Non-pigmented ciliary epithelial cell (primary cell): ENCODE measurements around the gene ARHGEF6.

Experiments used
- DNase-seq: peaks from one replicate; pipeline ENCODE4 v3.0.0-alpha.2; 2010; ENCODE audit warnings: low read depth

Gene ARHGEF6

DNA sequence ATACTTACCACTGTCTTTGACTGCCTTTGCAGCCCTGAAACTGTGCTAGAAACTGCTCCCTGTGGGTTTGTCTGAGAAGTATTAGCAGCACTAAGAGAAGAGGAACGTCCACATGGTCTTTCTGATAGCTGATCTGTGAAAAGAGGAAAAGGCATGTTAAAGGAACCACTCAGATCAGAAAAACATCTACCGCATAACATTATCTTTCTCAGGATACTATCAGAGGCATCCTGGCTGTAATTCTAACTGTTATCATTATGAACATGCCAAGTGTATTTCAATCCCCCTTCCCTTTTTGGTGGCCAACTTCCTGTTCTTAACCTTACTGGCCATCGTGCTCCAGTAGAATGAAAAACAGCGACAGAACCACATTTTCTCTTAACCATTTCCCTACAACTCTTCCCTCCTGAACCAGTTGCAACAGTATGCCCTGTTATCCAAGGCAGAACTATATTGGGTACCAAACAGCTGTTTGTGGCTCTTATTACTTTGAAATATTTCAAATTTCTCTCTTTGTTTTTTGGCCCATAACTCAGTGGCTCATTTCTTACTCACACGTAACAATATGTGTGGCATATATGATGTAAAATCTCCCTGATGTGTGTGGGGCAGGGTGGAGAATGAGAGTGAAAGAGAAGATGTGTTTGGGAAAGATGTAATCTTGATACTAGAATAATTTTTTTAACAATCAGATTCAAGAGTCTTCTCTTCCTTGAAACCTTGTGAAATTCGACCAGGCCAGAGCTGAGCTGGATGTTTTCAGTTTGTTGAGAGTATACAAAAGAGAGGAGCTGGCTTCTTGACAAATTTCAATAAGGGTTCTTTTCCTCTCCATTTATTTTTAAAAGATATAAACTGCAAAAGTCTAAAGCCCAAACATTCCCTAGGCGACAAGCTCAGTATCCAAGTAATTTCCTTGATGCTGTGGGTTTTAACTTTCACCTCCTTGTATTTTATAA is 35.2 kb downstream of the ARHGEF6 start:
- DNase-seq, result no peak

DNA sequence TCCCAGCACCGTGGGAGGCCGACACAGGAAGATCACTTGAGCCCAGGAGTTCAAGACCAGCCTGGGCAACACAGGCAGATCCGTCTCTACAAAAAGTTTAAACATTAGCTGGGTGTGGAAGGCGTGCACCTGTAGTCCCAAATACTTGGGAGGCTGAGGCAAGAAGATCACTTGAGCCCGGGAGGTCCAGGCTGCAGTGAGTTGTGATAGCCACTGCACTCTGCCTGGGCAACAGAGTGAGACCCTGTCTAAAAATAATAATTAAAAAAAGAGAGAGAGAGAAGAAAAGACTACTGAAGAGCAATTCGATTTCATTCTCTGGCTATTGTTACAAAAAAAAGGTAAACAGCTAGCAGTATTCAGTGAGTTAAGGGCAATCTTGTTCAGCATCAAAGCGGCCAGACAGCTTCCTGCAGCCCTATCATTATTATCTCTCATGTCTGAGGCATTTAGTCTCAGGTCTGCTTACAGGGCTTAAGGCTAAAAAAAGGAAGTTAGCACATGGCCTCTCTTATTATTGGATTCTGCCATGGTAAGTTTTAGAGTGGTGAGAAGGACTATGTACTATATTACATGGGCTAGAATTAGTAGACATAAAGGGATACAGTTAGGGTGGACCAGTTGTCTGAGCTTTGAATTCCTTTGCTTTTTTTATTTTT is 37.9 kb downstream of the ARHGEF6 start:
- no peak for DNase-seq

DNA sequence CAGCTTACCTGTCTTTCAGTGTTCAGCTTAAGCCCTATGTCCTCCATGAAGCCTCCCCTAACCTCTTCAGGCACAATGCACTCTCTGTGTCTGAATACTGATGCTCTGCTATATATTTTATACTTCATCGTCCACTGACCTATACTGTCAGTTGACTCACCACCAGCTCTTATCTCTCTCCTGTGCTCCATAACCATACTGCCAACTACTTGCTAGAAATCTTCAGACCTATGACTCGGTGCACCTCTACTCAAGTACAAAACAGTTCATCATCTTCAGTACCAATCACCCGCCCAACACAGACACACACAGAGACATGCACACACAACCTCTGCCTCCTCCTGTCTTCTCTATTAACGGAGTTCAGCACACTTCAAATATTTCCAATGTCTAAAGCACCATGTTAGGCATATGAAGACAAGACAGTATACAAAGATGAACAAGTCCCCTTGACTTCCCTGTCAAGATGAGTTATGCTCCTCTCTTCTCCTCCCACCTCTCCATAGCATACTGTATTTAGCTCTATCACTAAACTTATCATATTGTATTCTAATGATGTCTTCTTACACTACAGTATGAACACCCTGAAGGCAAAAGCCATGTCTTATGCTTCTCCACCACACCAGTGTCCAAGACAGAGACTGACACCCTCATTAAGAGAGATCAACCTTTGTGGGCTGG is 42.5 kb downstream of the ARHGEF6 start:
- no peak for DNase-seq

DNA sequence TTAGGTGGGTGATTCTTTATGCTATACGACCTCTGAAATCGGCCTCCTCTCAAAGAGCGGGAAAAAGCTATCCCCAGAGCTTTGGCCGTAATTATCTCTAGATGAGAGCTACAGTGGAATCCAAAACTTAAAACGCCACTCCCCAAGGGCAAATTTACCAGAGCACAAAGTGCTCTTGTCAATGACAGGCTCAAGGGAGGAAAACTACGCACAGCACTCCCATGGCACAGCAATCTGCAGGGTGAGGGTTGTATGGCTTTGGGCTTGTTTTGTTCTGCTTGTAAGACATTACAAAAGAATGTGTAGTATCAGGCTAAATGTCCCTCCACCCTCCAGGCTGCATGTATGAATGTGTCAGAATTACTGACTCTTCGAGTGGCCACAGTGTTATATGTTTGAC is 44.0 kb downstream of the ARHGEF6 start:
- no peak for DNase-seq

DNA sequence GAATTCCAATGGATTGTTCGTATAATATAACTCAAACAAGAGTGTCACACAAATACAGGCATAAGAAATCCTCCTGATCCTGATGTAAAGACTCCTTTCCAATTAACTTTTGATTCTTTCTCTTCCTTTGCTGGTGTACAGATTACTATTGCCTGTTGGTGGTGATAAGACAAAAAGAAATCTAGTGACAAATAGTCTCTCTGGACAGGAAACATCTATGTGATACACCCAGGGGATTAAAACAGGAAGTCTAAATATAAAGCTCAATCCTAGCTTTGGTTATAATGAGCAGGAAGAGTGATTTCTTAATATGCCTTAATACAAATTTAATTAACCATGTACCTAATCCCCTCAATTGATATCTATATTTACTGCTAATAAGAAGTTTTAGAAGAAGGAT is 45.1 kb downstream of the ARHGEF6 start:
- DNase-seq, result no peak

DNA sequence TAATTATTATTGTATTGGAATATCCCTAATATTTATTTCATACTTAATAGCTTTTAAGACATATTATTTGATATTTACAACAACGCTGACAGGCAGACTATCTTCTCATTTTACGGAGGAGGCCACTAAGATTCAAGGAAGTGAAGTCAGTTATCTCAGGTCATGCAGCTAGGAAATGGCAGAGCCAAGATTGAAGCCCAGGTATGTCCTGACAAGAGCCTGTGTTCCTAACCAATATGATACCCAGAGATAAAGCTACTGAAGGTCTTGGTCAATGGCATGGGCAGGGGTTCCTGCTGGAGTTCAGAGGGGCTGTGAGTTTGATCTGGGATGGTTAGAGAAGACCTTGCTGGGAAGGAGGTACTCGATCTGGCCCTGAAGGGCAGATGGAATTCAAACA is 47.1 kb downstream of the ARHGEF6 start:
- DNase-seq, result no peak

DNA sequence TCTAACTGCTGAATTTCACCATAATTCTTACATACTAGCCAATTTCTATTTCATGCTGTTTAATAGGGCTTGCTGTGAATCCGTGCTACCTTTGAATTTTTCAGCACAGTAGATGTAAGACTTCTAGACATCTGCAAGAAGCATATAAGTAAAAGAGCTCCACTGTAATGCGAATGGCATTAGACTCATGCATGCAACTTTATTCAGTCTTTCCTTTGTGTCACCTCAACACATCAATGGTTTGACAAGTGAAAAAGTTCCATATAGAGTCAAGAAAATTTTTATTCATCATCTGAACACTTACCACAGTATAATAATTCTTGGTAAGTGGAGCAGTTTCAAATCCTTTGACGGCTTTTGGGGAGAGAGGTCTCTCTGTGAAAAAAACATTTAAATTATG is 48.9 kb downstream of the ARHGEF6 start:
- no peak for DNase-seq

DNA sequence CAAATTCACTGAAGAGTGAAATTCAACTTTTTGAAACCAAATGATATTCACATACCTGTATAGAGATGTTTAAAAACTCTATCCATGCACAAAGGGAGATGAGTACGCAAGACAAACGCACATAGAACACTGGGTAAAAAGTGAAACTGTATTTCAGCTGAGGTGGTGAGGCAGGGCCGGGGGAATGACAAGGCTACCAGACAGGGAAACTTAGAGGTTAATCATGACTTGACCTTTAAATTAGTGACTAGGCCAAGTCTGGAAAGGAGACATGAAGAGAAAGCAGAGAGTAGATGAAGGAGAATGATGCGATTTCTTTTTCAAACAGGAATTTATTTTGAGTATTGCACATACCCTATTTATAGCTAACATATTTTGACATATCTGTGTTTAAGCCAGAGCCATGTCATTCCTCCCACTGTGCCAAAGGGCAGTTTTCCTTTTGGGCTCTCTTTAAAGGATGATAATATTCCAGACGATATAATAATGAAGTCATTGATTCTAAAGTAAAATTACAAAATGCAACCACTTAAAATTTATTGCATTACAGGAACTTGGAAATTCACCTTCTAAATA is 49.4 kb downstream of the ARHGEF6 start:
- DNase-seq, result no peak

DNA sequence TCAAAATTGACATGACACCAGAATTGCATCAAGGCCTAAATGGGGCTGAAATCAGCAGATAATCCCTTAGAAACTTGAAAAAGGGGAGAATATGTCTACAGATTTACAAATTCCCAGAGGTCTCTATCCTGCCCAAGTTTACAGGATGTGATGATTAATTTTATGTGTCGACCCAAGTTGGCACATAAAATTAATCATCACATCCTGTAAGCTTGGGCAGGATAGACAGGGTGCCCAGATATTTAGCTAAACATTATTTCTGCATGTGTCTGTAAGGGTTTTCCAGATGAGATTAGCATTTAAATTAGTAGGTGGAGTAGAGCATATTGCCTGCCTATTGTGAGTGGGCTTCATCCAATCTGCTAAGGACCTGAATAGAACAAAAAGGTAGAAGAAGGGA is 52.3 kb downstream of the ARHGEF6 start:
- DNase-seq, result no peak

DNA sequence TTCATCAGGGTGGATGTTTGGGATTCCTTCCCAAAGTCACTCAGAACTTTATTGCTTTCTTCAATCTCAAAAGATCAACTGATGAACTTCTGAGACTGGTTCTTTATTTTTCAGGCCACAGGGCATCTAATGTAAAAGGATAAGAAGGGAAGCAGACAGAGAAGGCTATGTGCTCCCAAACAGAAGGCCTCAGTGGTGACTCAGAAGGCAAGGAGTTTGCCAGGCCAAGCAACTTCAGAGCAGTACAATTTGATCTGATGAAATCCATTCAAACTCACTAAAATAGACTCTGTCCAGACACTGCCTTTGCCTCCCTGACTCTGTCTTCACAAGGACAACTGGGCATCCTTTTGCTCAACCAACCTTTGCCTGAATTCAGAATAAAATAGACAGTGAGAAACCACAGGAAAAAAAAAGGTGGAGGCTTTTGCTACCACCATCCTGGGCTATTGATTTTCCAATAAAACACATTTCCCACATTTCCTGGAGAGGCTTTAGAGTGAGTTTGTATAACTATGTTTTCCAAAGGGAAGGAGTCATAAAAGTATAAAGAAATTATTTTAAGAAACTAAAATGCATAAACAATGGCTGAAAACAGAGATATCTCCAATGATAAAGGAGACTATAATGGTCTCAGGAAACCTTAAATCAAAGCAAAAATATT is 55.2 kb downstream of the ARHGEF6 start:
- no peak for DNase-seq

DNA sequence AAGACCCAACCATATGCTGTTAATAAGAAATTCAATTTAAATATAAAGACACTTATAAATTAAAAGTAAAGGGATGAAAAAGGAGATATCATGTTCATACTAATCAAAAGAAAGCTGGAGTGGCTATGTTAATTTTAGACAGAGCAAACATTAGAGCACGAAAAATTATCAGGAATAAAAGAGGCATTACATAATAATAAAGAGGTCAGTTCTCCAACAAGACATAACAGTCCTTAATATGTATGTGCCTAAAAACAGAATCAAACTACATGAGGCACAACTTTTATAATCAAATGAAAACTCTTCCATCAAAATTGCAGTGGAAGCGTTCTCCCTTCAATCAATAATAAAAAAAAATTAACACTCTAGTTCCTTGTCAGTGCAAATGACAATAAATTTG is 62.6 kb downstream of the ARHGEF6 start:
- no peak for DNase-seq

DNA sequence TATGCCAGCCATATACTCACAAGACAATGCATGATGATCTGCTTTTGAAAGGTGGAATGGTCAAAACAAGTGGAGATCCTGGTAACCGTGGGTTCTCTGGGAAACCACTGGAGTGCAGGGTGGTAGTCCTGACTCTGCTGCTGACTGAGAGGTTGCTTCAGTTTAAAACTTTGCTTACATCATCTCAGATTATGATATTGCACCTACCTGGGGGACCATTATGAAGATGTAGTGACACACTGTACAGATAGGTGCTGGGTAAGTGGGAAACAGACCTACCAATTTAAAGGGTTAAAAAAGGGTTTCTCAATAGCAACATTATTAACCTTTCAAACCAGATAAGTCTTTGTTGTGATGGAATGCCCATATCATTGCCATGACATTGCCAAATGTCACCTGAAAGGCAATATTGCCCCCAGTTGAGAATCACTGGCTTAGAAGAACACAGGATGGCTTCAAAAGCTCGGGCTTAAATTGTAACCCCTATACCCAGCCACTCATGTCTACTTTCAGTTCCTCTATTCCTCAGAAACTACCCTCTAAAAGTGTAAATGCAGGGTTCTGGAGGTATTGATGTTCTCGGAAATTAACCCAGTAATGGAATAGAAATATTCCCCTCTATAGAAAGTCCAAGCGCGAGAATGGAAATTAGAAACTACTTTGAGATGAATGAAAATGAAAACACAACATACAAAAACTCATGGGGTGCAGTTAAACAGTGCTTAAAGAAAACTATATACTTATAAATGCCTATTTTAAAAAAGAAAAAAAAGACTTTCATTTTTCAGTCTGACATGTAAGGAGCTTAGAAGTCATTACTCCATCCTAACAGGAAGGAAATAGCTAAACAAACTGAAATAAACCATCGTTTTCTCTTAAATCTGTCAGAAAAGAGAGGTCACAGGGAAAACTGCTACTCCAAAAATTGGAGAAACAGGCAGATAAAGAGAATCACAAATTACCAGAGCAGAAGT is 65.8 kb downstream of the ARHGEF6 start:
- no peak for DNase-seq

DNA sequence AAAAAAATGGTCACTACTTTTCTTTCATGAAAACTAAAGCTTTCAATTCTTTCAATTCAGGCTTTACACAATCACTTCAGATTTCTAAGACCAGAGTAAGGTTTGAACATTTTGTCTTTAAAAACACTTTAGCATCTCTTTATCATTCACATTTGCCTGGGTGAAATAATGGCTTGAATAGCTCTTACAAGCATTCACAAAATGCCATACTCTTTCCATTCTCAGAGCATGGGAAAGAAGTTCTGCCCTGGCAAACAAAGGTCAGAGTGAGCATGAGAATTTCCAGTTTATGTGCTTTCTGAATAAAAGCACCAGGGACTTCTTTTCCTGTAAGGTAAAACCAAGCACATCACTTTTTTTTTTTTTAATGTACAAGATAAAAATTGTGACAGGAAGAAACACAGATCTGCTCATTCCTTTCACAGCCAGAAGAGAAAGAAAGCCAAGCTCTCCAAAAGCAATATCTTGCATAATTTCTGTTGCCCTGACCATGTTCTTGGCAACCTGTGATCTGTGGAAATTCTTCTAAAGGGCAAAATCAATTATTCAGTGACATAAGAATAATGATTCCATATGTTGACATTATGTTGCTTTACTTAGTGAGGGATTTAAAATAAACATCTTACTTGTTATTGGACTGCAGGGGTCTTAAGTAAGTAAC is 68.0 kb downstream of the ARHGEF6 start:
- DNase-seq, result no peak

DNA sequence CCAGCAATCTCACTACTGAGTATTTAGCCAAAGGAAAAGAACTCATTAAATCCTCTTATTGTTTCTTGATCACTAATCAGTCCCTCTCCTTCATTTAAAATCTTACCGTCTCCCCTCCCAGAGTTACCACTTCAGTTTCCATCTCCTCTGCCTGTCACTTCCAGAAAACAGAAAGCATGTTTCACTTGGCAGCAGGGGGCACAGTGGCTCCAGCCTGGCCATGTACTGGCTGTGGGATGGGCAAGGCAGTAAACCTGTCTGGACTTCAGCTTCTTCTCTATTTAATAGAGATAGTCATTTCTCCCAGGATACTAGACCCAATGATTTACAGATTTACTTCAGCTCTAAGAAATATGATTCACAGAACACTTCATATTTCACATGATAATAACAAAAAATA is 69.6 kb downstream of the ARHGEF6 start:
- DNase-seq, result no peak

DNA sequence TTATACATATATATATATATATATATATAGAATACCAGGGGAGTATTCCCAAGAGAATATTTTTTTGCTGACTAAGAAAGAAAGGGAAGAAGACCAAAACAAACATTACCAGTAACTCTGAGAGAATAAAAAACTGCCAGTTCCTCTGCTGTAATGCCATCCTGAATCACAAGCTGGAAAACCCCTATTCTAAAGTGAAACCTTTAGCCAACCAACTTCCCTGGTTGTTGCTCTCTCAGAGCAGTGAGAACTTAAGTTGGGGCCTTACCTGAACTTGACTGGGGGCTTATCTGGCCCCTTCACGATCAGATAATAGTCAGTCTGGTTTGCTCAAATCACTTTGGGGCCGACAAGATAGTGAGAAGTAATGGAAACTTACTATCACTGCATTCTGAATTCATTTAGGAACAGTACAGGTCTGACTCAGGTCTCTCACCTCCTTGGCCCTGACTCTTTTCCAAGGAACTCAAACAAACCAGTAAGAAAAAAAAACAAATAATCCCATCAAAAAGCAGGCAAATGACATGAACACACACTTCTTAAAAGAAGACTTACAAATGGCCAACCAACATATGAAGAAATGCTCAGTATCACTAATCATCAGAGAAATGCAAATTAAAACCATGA is 70.3 kb downstream of the ARHGEF6 start:
- no peak for DNase-seq

DNA sequence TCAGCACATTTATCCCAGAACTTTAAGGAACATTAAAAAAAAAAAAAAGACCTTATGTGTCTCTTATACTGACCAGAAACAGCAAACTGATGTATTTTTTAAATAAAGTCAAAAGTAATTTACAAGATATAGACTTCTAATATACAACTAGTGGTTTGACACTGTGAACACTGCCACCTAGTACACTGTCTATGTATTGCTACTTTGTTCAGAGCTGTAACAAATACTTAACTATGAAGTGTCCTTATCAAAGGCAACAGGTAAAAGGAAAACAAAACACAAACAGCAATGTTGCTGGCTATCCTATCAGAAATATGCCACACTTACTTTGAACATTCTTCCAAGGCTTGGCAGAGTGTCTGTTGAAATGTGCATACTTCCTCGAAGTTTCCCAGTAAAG is 72.4 kb downstream of the ARHGEF6 start:
- no peak for DNase-seq

DNA sequence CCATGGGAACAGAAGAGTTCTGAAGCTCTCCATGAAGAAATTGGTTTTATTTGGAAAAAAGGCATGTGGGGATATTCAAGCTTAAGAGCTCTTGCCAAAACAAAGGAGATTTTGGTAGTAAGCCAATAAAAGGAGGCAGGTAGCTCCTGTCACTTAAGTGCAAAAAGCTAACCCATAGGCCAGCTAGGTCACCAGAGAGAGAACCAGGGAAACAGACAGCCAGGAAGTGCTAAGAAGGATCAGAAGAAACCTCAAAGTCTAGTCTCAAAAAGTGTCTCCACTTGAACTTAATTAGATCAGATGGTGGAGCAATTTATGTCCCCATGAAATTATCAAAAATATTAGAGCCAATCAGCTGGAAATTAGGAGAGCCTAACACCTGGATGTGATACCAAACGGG is 83.6 kb downstream of the ARHGEF6 start:
- no peak for DNase-seq

DNA sequence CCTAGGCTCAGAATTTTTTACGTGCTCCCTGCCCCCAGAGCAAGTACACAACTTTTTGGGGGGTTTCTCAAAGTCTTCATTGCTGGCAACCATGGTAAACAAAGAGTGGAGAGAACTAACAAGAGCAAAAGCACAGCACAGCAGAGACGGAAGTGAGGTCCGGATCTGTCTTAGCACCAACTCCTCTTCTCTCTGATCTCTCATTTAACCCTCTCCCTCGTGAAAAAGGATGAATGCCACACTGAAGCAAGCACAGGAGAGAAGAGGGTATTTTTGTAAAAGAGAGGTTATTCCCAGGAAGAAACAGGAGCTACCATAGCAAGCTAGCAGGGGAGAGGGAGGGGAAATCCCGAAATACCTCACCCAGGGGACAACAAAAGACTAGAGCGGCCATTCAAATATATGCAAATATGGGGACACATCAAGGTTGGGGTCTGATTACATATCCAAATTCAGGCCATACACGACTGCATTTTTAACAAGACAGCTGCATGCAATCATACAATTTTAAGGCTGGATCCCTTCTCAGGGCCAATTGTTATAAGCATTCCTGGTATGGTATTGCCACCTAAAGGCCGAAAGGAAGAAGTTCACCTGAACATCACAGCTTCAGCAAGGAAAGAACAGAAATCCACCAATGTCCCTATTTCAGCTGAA is 86.2 kb downstream of the ARHGEF6 start:
- DNase-seq, result no peak

DNA sequence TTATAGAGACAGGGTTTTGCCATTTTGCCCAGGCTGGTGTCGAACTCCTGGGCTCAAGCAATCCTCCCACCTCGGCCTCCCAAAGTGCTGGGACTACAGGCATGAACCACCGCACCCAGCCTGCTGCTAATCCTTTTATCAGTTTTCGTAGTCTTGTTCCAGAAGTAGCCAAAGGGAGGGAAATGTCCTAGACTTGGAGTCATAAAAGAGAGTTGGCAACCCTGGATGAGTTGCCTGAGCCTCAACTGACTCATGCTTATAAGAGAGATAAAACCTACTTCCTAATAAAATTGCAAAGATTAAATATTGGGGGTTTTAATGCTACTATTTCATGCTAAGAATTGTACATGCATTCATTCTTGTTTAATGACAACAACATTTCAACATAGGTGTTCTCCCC is 88.5 kb downstream of the ARHGEF6 start:
- DNase-seq, result no peak
